ENCODE data around the gene BANF2.

Gene BANF2

GRCh38 chr20:17710379-17711266, 10.9 kb downstream of the BANF2 start:
- DNase-seq (ENCODE audit: low spot score) = no peak

- DNase-seq (ENCODE audit: low spot score) = no peak
These were observed 11.5 kb downstream of the BANF2 start for GRCh38 chr20:17711267-17711627.

- no peak for DNase-seq (ENCODE audit: low spot score)
These were observed 12.4 kb downstream of the BANF2 start for GRCh38 chr20:17712201-17712600.

GRCh38 chr20:17712708-17713107, 12.9 kb downstream of the BANF2 start:
- DNase-seq (ENCODE audit: low spot score) = no peak

GRCh38 chr20:17714597-17714996, 14.8 kb downstream of the BANF2 start:
- no peak for DNase-seq (ENCODE audit: low spot score)

- DNase-seq (ENCODE audit: low spot score) = no peak
These were observed 15.3 kb downstream of the BANF2 start for GRCh38 chr20:17715075-17715474.

GRCh38 chr20:17716331-17716730, 16.6 kb downstream of the BANF2 start:
- no peak for DNase-seq (ENCODE audit: low spot score)

- DNase-seq (ENCODE audit: low spot score) = no peak
These were observed 21.0 kb downstream of the BANF2 start for GRCh38 chr20:17720755-17721154.

GRCh38 chr20:17721802-17722486, 22.2 kb downstream of the BANF2 start:
- DNase-seq (ENCODE audit: low spot score) = no peak

GRCh38 chr20:17722493-17723300, 22.9 kb downstream of the BANF2 start:
- DNase-seq (ENCODE audit: low spot score) = no peak

GRCh38 chr20:17723301-17723691, 23.5 kb downstream of the BANF2 start:
- DNase-seq (ENCODE audit: low spot score) = no peak

- no peak for DNase-seq (ENCODE audit: low spot score)
These were observed 25.5 kb downstream of the BANF2 start for GRCh38 chr20:17725094-17725835.

- DNase-seq (ENCODE audit: low spot score) = no peak
These were observed 27.1 kb downstream of the BANF2 start for GRCh38 chr20:17726902-17727301.

GRCh38 chr20:17727351-17727750, 27.6 kb downstream of the BANF2 start:
- DNase-seq (ENCODE audit: low spot score) = no peak

GRCh38 chr20:17728074-17728473, 28.3 kb downstream of the BANF2 start:
- no peak for DNase-seq (ENCODE audit: low spot score)

- DNase-seq (ENCODE audit: low spot score) = no peak
These were observed 30.3 kb downstream of the BANF2 start for GRCh38 chr20:17730071-17730470.

- DNase-seq (ENCODE audit: low spot score) = no peak
These were observed 31.5 kb downstream of the BANF2 start for GRCh38 chr20:17731233-17731632.

GRCh38 chr20:17732907-17733521, 33.2 kb downstream of the BANF2 start:
- no peak for DNase-seq (ENCODE audit: low spot score)

GRCh38 chr20:17733767-17734304, 34.1 kb downstream of the BANF2 start:
- no peak for DNase-seq (ENCODE audit: low spot score)

GRCh38 chr20:17734374-17734773, 34.6 kb downstream of the BANF2 start:
- DNase-seq (ENCODE audit: low spot score) = no peak

GRCh38 chr20:17735206-17735804, 35.5 kb downstream of the BANF2 start:
- DNase-seq (ENCODE audit: low spot score) = no peak

All from left forelimb (tissue), 1 donor.